SK-N-SH (cell line): ENCODE measurements around the gene UBTD1.

Source experiments
- CTCF ChIP-seq: fragments of 200-600 bp; sonication (generic); IDR thresholded peaks from 2 replicates; pipeline ENCODE4 v1.6.1; 2017; ENCODE audit warnings: antibody characterized with exemption, mild to moderate bottlenecking, moderate library complexity
- FOXM1 ChIP-seq: IDR thresholded peaks from 2 replicates; pipeline ENCODE4 v1.4.0; 2012; ENCODE audit warnings: low read depth, mild to moderate bottlenecking
- JUND ChIP-seq: IDR thresholded peaks from 2 replicates; pipeline ENCODE4 v1.4.0; 2012
- RAD21 ChIP-seq: IDR thresholded peaks from 2 replicates; pipeline ENCODE4 v1.6.1; 2012; ENCODE audit warnings: mild to moderate bottlenecking, low read length
- RFX5 ChIP-seq: IDR thresholded peaks from 2 replicates; pipeline ENCODE4 v1.6.1; 2012; ENCODE audit warnings: mild to moderate bottlenecking, improper control_type of control experiment, low read length
- SIN3A ChIP-seq: IDR thresholded peaks from 2 replicates; pipeline ENCODE4 v1.6.1; 2012; ENCODE audit warnings: low read depth, mild to moderate bottlenecking, low read length, moderate library complexity, borderline replicate concordance
- YY1 ChIP-seq: IDR thresholded peaks from 2 replicates; pipeline ENCODE4 v1.4.0; 2012; ENCODE audit warnings: low read depth, mild to moderate bottlenecking
- TF ChIP-seq, protein P1 (sequence below): IDR thresholded peaks from 2 replicates; pipeline ENCODE4 v1.4.0; 2012; ENCODE audit warnings: low read depth

- TF ChIP-seq, protein P1, sequence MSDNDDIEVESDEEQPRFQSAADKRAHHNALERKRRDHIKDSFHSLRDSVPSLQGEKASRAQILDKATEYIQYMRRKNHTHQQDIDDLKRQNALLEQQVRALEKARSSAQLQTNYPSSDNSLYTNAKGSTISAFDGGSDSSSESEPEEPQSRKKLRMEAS: no peak
- TF ChIP-seq CTCF (no peak), RAD21 (no peak), JUND (no peak), RFX5 (no peak), YY1 (no peak), SIN3A (no peak), FOXM1 (no peak)
Measured at GRCh38 chr10:97509120-97509680, 10.5 kb downstream of the UBTD1 start.
